NCI-H2107 treated with DMSO at 0.1 percent for 48 hours (cell line): ENCODE measurements around the gene DNASE1.

Experiments used
- DNase-seq: peaks from one replicate; lab custom pipeline; 2025; ENCODE audit not compliant: unreplicated experiment; lab: John Stamatoyannopoulos, UW

DNASE1 gene

GRCh38 chr16:3694051-3694450, 39.6 kb downstream of the DNASE1 start:
- no peak for DNase-seq

GRCh38 chr16:3695610-3696369, 41.3 kb downstream of the DNASE1 start:
- no peak for DNase-seq

DNA sequence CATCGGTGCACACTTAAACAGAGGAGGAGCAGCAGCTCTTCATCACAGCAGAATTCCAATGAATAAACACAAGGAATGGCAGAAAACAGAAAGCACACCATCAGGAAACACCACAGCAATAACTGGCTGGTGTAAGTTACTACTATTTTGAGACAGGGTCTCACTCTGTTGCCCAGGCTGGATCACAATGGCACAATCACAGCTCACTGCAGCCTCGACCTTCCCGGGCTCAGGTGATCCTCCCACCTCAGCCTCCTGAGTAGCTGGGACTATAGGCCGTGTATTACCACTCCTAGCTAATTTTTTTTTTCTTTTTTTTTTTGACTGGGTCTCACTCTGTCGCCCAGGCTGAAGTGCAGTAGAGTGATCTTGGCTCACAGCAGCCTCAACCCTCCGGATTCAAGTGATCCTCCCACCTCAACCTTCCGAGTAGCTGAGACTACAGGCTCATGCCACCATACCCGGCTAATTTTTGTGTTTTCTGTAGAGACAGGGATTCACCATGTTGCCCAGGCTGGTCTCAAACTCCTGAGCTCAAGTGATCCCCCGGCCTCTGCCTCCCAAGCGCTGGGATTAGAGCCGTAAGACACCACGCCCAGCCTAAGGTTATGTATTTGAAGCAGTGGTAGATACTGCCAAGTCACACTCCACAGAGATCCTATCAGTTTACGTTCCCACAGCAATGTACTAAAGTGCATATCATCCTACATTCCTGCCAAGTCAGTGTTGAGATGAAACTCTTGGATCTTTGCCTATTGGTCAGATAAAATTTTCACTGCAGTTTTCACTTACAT, 42.1 kb downstream of the DNASE1 start:
- DNase-seq: no peak

DNA sequence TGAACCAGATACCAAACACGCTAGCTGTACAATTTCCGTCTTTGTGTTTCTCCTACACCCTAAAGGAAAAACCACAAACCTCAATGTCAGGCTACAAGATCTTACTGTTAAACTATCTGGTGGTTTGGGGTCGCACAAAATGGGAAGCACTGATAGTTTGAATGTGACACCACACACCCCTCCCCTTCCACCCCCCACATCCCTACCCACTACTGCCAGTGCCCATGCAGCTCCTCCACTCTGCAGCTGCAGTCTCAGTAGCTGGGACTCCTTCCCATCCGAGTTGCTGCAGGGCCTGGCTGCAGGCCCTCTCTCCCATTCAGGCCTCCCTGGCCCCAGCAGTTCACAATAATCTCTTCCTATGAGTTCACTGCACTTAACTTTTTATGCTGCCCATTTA, 44.5 kb downstream of the DNASE1 start:
- DNase-seq: no peak

DNA sequence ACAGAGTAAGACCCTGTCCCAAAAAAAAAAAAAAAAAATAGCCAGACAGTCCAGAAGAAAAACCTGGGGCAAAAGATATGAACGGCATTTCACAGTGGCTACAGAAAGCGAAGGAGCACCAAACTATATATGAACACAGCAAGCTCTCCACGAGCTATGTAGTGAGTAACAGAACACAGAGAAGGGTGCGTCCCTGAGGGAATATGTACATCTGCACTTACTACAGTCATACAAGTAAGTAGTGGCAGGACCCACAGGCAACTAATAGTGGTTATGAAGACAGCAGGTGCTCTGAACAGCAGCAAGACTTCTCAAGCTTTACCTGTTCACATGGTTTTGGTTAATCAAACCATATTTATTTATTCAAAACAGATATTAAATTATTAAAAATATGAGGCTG, 47.0 kb downstream of the DNASE1 start:
- peak; percentile 11 for DNase-seq

GRCh38 chr16:3702082-3702481, 47.6 kb downstream of the DNASE1 start:
- no peak for DNase-seq

GRCh38 chr16:3706253-3707012, 51.9 kb downstream of the DNASE1 start:
- DNase-seq: no peak
